HL-60 (cell line): ENCODE measurements around the gene PKP4.

Experiments used
- DNase-seq, 2 experiments: peaks; one replicate each; pipeline ENCODE4 v3.0.0-alpha.2; 2010 to 2020; ENCODE audit warnings: low read depth in 1 of 2, low spot score in 1 of 2
- H3K27ac ChIP-seq: fragments of 250-450 bp; sonication (Bioruptor Pico); replicated peaks from 2 replicates; pipeline ENCODE4 v1.5.1; 2020; ENCODE audit warnings: mild to moderate bottlenecking, moderate library complexity
- H3K27me3 ChIP-seq: fragments of 250-450 bp; sonication (Bioruptor Pico); 2 replicates; pipeline ENCODE4 v1.5.1; 2021; ENCODE audit warnings: mild to moderate bottlenecking, moderate library complexity; ENCODE audit not compliant: insufficient read depth, poor library complexity, severe bottlenecking
- H3K4me3 ChIP-seq: replicated peaks from 2 replicates; pipeline ENCODE4 v1.5.1; 2011; ENCODE audit warnings: mild to moderate bottlenecking, control low read depth, low read length; ENCODE audit not compliant: insufficient read depth
- CTCF ChIP-seq: IDR thresholded peaks from one replicate; pipeline ENCODE4 v1.5.1; 2011; ENCODE audit warnings: low read length, control low read depth, inconsistent platforms; ENCODE audit not compliant: insufficient read depth
- GABPA ChIP-seq: IDR thresholded peaks from 2 replicates; pipeline ENCODE4 v1.6.1; 2012; ENCODE audit warnings: low read depth
- POLR2AphosphoS5 ChIP-seq: IDR thresholded peaks from 2 replicates; pipeline ENCODE4 v1.6.1; 2012; ENCODE audit warnings: low read depth
- REST ChIP-seq: IDR thresholded peaks from 2 replicates; pipeline ENCODE4 v1.6.1; 2012; ENCODE audit warnings: low read depth; ENCODE audit not compliant: insufficient replicate concordance
- SPI1 ChIP-seq: IDR thresholded peaks from 2 replicates; pipeline ENCODE4 v1.6.1; 2012; ENCODE audit warnings: low read depth, mild to moderate bottlenecking, borderline replicate concordance

PKP4 gene

GRCh38 chr2:158661231-158661630 lies 204.5 kb downstream of the PKP4 start:
- no peak overlapping the region for H3K4me3 ChIP-seq

GRCh38 chr2:158662421-158662820 lies 205.7 kb downstream of the PKP4 start:
- no peak overlapping the region for H3K4me3 ChIP-seq
- no peaks in the 10 kb centered on the region for H3K27me3 ChIP-seq
- H3K27ac ChIP-seq = no peak overlapping the region
- TF ChIP-seq SPI1 = no peak
- TF ChIP-seq CTCF = no peak
- TF ChIP-seq REST = no peak
- TF ChIP-seq POLR2AphosphoS5 = no peak
- no peak for TF ChIP-seq GABPA
- no peak for DNase-seq

More at GRCh38 chr2:158661231-158661630, 204.5 kb downstream of the PKP4 start:
- no peaks in the 10 kb centered on the region for H3K27me3 ChIP-seq
- DNase-seq = no peak
- no peak for TF ChIP-seq CTCF
- TF ChIP-seq REST = no peak
- TF ChIP-seq SPI1 = no peak
- no peak for TF ChIP-seq POLR2AphosphoS5
- TF ChIP-seq GABPA = no peak
- no peak overlapping the region for H3K27ac ChIP-seq

- TF ChIP-seq CTCF = no peak
- TF ChIP-seq POLR2AphosphoS5 = no peak
- H3K4me3 ChIP-seq = no peak overlapping the region
- no peak overlapping the region for H3K27ac ChIP-seq
- DNase-seq = no peak
- H3K27me3 ChIP-seq = no peaks in the 10 kb centered on the region
These were observed 207.0 kb downstream of the PKP4 start for GRCh38 chr2:158663796-158664195.

GRCh38 chr2:158664987-158665386 lies 208.2 kb downstream of the PKP4 start:
- Histone ChIP-seq H3K27ac (no peak overlapping the region), H3K27me3 (no peaks in the 10 kb centered on the region), H3K4me3 (no peak overlapping the region)
- DNase-seq = no peak
- no peak for TF ChIP-seq CTCF
- TF ChIP-seq SPI1 = no peak
- no peak for TF ChIP-seq POLR2AphosphoS5
- no peak for TF ChIP-seq GABPA
- no peak for TF ChIP-seq REST
